SH-SY5Y (cell line): ENCODE measurements around the gene TSLP.

Source experiments
- GATA2 ChIP-seq: IDR thresholded peaks from 2 replicates; pipeline ENCODE4 v1.6.1; 2011; ENCODE audit warnings: mild to moderate bottlenecking, low read depth, low read length
- GATA3 ChIP-seq: IDR thresholded peaks from 2 replicates; pipeline ENCODE4 v1.6.1; 2011; ENCODE audit warnings: low read depth, mild to moderate bottlenecking, low read length, moderate library complexity

Gene TSLP

DNA sequence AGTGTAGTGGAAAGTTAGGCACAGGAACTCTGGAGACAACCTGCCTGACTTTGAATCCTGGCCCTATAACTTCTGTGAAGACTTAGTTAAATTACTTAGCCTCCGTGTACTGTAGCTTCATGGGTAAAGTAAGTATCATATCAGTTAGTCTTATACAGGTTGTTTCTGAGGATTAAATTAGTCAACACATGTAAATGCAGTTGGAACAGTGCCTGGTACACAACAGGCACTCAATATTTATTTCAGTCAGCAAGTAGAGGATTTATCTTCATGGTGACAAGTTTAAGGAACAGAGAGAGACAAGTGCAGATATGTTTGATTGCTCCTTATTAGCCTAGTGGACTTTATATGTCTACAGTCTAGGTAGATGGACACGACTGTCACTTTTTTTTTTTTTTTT is 2.7 kb downstream of the TSLP start:
- TF ChIP-seq GATA3: no peak
- no peak for TF ChIP-seq GATA2

DNA sequence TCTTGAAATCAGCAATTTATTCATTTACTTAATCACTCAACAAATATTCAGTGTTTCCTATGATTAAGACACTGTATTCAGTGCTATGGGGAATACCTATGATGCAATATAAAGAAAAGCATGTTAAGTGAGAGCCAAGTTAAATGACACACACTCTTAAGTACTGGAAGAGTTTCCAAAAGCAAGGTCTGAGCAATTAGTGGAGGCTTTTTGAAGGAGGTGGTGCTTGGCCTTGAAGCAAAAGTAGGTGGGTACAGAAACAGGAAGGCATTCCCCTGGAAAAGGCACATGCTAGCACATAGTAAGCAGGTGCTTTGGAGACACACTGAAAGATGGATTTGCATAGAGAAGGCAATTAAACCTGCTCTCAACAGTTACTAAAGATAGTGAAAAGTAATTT is 4.0 kb downstream of the TSLP start:
- TF ChIP-seq GATA3: no peak
- TF ChIP-seq GATA2: no peak

DNA sequence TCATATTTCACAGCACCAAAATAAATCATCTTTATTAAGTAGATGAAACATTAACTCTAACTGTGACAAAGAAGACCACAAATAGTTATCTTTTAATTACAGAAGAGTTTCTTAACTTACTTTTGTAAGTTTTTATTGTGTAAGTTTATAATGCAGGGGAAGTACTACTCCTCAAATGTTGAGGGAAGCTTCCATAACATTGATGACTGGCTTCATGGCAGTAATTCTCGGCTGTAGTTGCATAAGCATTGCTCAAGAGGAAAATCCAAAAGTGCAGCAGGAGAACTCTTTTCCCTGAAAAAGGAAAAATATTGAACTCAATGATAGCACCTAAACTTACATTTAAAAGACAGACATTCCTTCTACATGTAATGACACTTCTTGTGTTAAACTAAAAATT is 4.6 kb downstream of the TSLP start:
- no peak for TF ChIP-seq GATA3
- TF ChIP-seq GATA2: no peak

DNA sequence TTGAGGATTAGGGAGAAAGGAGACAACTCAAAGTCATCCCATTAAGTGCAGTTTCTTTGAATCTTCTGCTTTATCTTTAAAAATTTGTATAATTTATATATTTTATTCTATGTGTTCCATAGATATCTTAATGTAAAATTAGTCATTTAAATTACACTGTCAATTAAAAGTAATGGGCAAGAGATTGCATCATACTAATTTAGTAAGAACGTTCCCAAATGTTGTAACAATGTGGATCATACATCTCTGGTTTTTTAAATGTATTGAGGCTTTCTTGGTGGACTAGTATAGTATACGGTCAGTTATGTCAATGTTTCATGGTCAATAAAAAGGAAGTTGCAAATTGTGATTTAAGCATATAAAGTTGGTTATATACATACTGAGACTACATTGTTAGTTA is 6.2 kb downstream of the TSLP start:
- TF ChIP-seq GATA3 (no peak), GATA2 (no peak)

DNA sequence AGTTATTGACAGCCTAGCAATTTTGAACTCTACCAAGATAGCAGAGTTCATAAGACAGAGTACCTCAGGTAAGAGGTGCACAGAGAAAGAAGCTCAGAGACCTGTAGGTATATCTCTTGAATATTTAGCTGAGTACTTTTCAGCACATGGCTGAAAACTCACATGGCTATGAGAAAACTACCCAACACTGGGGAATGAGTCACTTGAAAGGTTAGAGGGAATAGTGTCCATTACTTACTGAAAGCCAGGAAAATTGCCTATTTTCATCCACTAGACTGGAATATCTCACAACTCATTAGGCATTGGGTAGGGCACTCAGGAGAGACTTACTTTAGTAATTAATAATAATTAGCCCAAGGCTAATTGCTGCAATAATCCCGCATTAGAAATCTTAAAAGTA is 8.3 kb downstream of the TSLP start:
- TF ChIP-seq GATA2 (no peak), GATA3 (no peak)

DNA sequence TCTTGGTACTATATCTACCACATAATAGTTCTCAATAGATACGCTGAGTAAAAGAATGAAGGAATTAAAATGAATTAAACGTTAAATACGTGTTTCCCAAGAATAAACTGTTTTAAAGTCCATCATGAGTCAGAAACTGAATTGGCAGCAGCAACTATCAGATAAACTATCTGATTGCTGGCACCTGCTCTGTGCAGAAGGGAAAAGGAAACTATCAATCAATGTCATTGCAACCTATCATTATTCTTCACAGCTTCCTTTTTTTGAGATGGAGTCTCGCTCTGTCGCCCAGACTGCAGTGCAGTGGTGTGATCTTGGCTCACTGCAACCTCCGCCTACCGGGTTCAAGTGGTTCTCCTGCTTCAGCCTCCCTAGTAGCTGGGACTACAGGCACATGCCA is 11.8 kb downstream of the TSLP start:
- TF ChIP-seq GATA3: no peak

DNA sequence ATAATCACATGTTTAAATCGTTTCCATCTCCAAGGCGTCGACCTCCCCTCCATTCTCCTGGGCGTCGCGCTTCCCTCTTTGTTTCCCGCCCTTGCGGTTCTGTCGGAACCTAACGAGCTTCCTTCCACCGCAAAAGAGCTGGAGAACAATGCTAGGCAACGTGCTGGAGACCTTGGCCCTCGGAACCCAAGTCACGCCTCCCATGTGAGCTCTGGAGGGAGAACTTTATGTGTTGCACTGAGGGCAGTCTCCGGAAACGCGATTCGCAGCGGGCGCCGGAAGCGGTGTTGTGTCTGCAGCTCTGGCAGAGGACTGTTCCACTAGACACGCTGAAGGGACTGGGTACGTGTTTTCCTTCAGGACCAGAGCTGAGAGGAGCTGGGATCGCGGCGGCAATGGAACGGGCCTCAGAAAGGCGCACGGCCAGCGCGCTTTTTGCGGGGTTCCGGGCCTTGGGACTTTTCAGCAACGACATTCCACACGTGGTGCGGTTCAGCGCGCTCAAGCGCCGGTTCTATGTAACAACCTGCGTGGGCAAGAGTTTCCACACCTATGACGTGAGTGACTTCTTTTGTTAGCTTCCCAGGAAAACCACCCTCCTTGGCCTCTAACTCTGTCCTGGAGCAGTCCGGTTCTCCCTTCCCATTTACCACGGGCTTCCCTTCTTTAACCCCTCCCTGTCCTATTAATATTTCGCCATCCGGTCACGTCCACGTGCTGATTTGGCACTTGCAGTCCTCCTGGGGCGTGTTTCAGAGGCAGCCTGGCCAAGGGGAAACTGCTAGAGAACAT is 20.7 kb downstream of the TSLP start, which contains the start of gene WDR36:
Gene WDR36, plus strand, starts transcription at position 287 of the 792 bp plus-strand sequence. Its CDS starts 109 bp downstream, at position 396.
- TF ChIP-seq GATA2: no peak
- TF ChIP-seq GATA3: no peak

DNA sequence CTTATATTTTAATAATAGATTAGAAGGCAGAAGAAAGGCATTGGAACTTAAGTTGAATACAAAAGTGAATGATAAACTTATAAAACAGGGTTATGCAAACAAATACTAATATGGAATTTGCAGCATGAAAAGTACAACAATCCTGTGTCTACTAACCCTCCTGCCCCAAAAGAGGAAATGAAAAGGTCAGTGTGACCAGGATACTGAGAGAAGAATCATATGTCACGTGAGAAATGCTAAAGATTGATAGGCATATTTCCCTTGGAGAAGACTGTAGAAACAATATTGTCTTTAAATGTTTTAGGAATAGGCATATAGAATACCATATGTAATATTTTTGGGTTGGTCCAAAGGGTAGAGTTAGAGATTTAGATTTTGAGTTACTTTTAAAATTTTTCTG is 24.5 kb downstream of the TSLP start:
- no peak for TF ChIP-seq GATA2
- TF ChIP-seq GATA3: no peak

DNA sequence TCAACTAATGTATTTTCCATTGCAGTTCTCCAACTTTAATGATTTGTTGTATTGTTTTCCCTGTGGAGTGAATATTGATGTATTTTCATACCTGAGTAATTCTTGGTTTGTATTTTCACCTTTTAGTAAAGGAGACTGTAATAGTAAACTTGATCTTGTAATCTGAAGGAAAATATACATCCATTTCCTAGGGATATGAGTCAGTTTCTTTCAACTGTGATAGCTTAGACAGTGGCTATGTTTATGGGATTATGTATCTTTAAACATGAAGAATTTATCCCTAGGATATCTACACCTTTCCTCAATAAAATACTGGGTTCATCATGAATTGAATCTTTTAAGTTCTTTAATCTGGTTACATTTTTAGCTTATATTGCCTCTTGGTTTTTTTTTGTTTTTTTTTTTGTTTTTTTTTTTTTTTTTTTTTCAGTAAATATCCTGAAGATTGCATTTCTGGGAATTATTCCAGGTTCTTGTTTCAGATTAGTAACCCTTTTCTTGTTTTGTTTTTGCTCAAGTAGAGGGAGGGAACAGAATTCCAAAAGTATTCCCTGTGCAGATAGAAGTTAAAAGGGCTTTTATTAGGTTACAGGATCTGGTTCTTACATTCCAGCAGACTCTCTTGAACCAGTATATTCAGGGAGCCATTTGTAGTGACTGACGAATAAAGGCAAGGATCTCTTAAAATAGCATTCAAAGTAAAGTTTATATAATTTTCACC is 27.7 kb downstream of the TSLP start:
- TF ChIP-seq GATA3 (no peak), GATA2 (no peak)

DNA sequence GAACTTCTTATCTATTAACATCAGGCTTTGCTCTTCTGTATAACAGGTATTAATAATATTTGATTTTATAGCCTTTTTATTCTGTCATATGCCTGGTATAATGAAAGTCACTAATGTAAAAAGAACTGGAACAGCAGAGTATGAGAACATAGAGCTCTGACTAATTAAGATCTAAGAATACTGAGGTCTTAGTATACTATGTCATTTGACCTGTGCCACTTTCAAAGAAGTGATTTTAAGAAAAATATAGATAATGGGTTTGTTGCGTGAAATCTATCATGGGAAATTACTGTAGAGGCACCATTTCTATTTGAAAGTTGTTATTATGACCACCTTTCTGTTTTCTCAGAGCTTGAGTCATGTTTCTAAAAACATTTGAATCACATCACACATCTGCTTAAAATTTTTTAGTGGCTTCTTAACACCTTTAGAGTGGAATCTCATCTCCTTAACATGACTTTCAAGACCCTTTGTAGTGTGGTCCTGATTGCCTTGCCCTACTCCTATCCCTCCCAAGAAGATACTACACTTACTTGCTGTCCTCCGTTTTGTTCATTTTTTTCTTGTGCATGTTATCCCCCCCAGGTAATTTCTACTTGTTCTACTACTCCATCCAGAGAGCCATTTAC is 34.9 kb downstream of the TSLP start:
- TF ChIP-seq GATA3: no peak
- no peak for TF ChIP-seq GATA2

DNA sequence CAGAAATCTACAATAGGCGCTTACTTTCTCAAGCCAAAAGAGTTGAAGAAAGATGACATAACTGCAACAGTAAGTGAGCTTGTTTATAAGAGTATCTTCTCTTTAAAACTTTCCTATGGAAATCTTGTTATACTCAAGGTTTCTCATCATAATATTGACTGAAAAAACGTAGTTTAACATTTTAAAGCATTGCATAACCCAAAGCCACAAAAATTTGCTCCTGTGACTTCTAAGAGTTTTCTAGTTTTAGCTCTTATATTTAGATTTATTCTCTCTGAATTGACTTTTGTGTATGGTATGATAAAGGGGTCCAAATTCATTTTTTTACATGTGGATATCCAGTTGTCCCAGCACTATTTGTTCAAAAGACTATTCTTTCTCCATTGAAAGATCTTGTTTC is 35.9 kb downstream of the TSLP start:
- no peak for TF ChIP-seq GATA2
- no peak for TF ChIP-seq GATA3

DNA sequence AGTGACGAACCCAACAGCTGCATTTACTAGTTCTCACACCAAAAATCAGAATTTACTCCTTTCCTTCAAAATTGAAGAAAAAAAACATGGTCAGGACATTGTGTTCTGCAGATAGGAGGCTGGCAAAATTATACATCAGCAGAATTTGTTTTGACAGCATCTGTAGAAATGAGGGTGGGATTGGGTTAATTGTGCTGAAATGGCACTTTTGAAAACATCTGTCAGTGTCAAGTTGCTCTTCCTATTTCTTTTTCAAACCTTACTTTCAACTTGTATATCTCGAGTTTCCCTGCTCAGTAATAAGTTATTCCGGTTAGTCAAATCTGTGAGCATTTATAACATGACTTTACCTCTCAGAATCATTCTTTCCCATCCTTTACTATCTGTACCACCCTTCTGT is 40.4 kb downstream of the TSLP start:
- TF ChIP-seq GATA2 (no peak), GATA3 (no peak)

DNA sequence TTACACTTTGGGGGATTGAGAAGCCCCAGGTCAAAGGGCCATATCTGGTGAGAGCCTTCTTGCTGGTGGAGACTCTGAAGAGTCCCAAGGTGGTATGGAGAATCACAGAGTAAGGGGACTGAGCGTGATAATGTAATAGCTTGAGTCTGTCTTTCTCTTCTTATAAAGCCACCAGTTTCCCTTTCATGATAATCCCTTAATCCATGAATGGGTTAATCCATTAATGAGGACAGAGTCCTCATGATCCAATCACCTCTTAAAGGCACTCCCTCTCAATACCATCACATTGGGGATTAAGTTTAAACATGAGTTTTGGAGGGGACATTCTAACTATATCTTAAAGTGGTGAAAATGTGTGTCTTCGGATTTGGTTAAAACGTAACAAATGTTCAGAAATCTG is 42.2 kb downstream of the TSLP start:
- TF ChIP-seq GATA3 (no peak), GATA2 (no peak)

DNA sequence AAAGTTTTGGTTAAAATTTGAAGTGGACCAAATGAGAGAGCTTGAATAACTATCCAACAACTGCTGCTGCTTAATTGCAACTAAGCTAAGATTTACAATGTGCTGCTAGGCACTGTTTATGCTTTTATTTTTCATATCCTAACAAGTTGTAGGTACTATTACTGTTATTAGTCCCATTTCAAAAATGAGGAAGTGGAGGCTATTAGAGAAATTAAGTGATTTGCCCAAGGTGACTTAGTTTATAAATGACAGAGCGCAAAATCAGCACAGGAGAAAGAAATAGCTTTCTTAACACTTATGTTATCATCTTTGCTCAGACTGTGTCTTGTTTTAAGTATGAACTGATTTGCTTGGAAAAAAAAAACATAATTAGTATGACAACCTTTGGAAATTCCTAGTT is 43.7 kb downstream of the TSLP start:
- TF ChIP-seq GATA2 (no peak), GATA3 (no peak)

DNA sequence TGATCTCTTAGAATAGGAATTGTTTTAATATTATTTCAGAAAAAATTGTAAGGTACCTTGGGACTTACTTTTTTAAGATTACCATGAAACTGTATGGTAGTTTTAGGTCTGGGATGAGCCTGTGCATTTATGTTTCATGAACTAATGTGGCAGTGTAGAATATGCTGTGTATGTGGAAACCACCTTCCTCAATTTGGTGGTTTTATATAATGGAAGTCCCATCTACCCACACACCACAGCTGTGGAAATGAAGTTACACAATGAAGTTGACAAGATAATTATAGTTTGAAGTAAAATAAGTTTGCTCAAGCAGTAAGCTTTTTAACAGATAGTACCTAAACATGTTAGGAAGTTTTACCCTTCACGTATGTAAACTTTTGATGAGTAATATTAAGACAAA is 45.0 kb downstream of the TSLP start:
- TF ChIP-seq GATA2 (no peak), GATA3 (no peak)

DNA sequence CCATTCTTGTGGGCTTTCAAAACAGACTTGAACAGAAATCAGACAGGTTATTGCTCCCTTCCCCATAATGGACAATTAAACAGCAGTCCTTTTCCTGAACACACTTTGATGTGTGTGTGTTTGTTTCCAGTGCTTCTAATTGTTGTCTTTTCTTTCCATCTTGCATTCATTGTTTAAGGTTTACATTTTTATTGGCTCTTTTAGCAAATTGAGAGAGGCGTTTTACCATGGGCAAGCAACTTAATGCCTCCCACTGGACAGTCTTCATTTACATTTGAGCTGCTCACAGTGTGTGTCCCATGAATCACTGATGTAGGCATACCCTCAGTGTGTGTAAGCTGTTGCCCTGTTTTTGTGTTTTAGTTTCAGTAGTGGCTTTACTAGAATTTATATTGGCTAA is 45.6 kb downstream of the TSLP start:
- TF ChIP-seq GATA3 (no peak), GATA2 (no peak)
